T-helper 1 cell treated with Interleukin-12 subunit alpha and Interleukin-12 subunit beta and Interleukin-4 antibody, amounts not matched to agents 30 μg/mL and 1 μg/mL, for 36 hours (primary cell): Measurements from ENCODE around the gene IL18RAP.

Source experiments
- H3K27ac Mint-ChIP-seq: one replicate; pipeline ENCODE4 v1.8.0; 2021; ENCODE audit warnings: mild to moderate bottlenecking, mixed read lengths
- H3K27me3 Mint-ChIP-seq: one replicate; pipeline ENCODE4 v1.8.0; 2021; ENCODE audit warnings: low read depth, mixed read lengths
- H3K36me3 Mint-ChIP-seq: one replicate; pipeline ENCODE4 v1.8.0; 2021; ENCODE audit warnings: low read depth, mixed read lengths
- H3K4me1 Mint-ChIP-seq: one replicate; pipeline ENCODE4 v1.8.0; 2021; ENCODE audit warnings: low read depth, mixed read lengths
- H3K4me3 Mint-ChIP-seq: one replicate; pipeline ENCODE4 v1.8.0; 2021; ENCODE audit warnings: mild to moderate bottlenecking, moderate library complexity, mixed read lengths
- H3K9me3 Mint-ChIP-seq: one replicate; pipeline ENCODE4 v1.8.0; 2021; ENCODE audit warnings: mixed read lengths

IL18RAP gene

GRCh38 chr2:102401865-102402264 is 21.1 kb upstream of the IL18RAP start:
- Mint-ChIP-seq H3K4me3 (no peak overlapping the region), H3K27ac (no peak overlapping the region), H3K4me1 (peaks cover 22% of the 10 kb centered on the region)

GRCh38 chr2:102410952-102411351 is 12.0 kb upstream of the IL18RAP start:
- Mint-ChIP-seq H3K36me3 (peaks cover 29% of the 10 kb centered on the region), H3K9me3 (peaks cover 31% of the 10 kb centered on the region)

More at GRCh38 chr2:102401865-102402264, 21.1 kb upstream of the IL18RAP start:
- Mint-ChIP-seq H3K36me3 (peaks cover 25% of the 10 kb centered on the region), H3K27me3 (no peaks in the 10 kb centered on the region), H3K9me3 (no peaks in the 10 kb centered on the region)

GRCh38 chr2:102412199-102412598 is 10.8 kb upstream of the IL18RAP start:
- Mint-ChIP-seq H3K4me3 (no peak overlapping the region), H3K9me3 (peaks cover 35% of the 10 kb centered on the region), H3K4me1 (peaks cover 21% of the 10 kb centered on the region), H3K27ac (no peak overlapping the region), H3K36me3 (peaks cover 34% of the 10 kb centered on the region), H3K27me3 (no peaks in the 10 kb centered on the region)

More at GRCh38 chr2:102410952-102411351, 12.0 kb upstream of the IL18RAP start:
- Mint-ChIP-seq H3K27ac (no peak overlapping the region), H3K4me3 (no peak overlapping the region), H3K27me3 (no peaks in the 10 kb centered on the region), H3K4me1 (peaks cover 13% of the 10 kb centered on the region)

GRCh38 chr2:102417946-102418345 is 5.0 kb upstream of the IL18RAP start:
- Mint-ChIP-seq H3K4me1 (peaks cover 59% of the 10 kb centered on the region), H3K36me3 (peaks cover 57% of the 10 kb centered on the region), H3K27me3 (no peaks in the 10 kb centered on the region), H3K27ac (peak overlapping the region; percentile 95), H3K4me3 (peak overlapping the region; percentile 70), H3K9me3 (peaks cover 15% of the 10 kb centered on the region)

- peaks cover 57% of the 10 kb centered on the region for H3K36me3 Mint-ChIP-seq
- H3K27me3 Mint-ChIP-seq: no peaks in the 10 kb centered on the region
- peaks cover 15% of the 10 kb centered on the region for H3K9me3 Mint-ChIP-seq
- peak overlapping the region; percentile 79 for H3K4me3 Mint-ChIP-seq
- H3K4me1 Mint-ChIP-seq: peaks cover 64% of the 10 kb centered on the region
- H3K27ac Mint-ChIP-seq: peak overlapping the region; percentile 97
Measured at GRCh38 chr2:102418421-102418961, 4.5 kb upstream of the IL18RAP start.

- Mint-ChIP-seq H3K9me3 (peaks cover 13% of the 10 kb centered on the region), H3K4me1 (peaks cover 77% of the 10 kb centered on the region), H3K4me3 (peak overlapping the region; percentile 79), H3K27me3 (no peaks in the 10 kb centered on the region), H3K36me3 (peaks cover 59% of the 10 kb centered on the region), H3K27ac (peak overlapping the region; percentile 97)
Measured at GRCh38 chr2:102420290-102420689, 2.7 kb upstream of the IL18RAP start.

- Mint-ChIP-seq H3K36me3 (peaks cover 61% of the 10 kb centered on the region), H3K4me3 (peak overlapping the region; percentile 79), H3K27ac (peak overlapping the region; percentile 94)
Measured at GRCh38 chr2:102421890-102422759, 835 bp upstream of the IL18RAP start.

GRCh38 chr2:102423368-102423767 is 408 bp downstream of the IL18RAP start:
- Mint-ChIP-seq H3K4me1 (peaks cover 81% of the 10 kb centered on the region), H3K9me3 (peaks cover 5% of the 10 kb centered on the region), H3K36me3 (peaks cover 68% of the 10 kb centered on the region), H3K4me3 (peak overlapping the region; percentile 79), H3K27ac (peak overlapping the region; percentile 94), H3K27me3 (no peaks in the 10 kb centered on the region)

More at GRCh38 chr2:102421890-102422759, 835 bp upstream of the IL18RAP start:
- H3K4me1 Mint-ChIP-seq: peaks cover 77% of the 10 kb centered on the region
- H3K9me3 Mint-ChIP-seq: peaks cover 6% of the 10 kb centered on the region
- no peaks in the 10 kb centered on the region for H3K27me3 Mint-ChIP-seq

GRCh38 chr2:102424754-102425153 is 1.8 kb downstream of the IL18RAP start:
- Mint-ChIP-seq H3K4me3 (peak overlapping the region; percentile 40), H3K9me3 (peaks cover 9% of the 10 kb centered on the region), H3K27ac (peak overlapping the region; percentile 74), H3K4me1 (peaks cover 85% of the 10 kb centered on the region), H3K36me3 (peaks cover 76% of the 10 kb centered on the region), H3K27me3 (no peaks in the 10 kb centered on the region)

- Mint-ChIP-seq H3K36me3 (peaks cover 77% of the 10 kb centered on the region), H3K4me1 (peaks cover 87% of the 10 kb centered on the region), H3K9me3 (peaks cover 10% of the 10 kb centered on the region), H3K27ac (peak overlapping the region; percentile 17), H3K27me3 (no peaks in the 10 kb centered on the region), H3K4me3 (peak overlapping the region; percentile 3)
Measured at GRCh38 chr2:102425441-102426132, 2.6 kb downstream of the IL18RAP start.

- H3K36me3 Mint-ChIP-seq: peaks cover 74% of the 10 kb centered on the region
- H3K4me1 Mint-ChIP-seq: peaks cover 79% of the 10 kb centered on the region
Measured at GRCh38 chr2:102427249-102427648, 4.3 kb downstream of the IL18RAP start.

GRCh38 chr2:102428573-102428972 is 5.6 kb downstream of the IL18RAP start:
- peaks cover 10% of the 10 kb centered on the region for H3K9me3 Mint-ChIP-seq
- H3K4me1 Mint-ChIP-seq: peaks cover 72% of the 10 kb centered on the region
- peak overlapping the region; percentile 45 for H3K27ac Mint-ChIP-seq
- H3K27me3 Mint-ChIP-seq: no peaks in the 10 kb centered on the region
- H3K36me3 Mint-ChIP-seq: peaks cover 69% of the 10 kb centered on the region
- H3K4me3 Mint-ChIP-seq: peak overlapping the region; percentile 57

More at GRCh38 chr2:102427249-102427648, 4.3 kb downstream of the IL18RAP start:
- Mint-ChIP-seq H3K9me3 (peaks cover 10% of the 10 kb centered on the region), H3K27ac (peak overlapping the region; percentile 15), H3K27me3 (no peaks in the 10 kb centered on the region), H3K4me3 (peak overlapping the region; percentile 39)

- Mint-ChIP-seq H3K4me1 (peaks cover 70% of the 10 kb centered on the region), H3K27ac (no peak overlapping the region), H3K27me3 (no peaks in the 10 kb centered on the region), H3K4me3 (no peak overlapping the region), H3K9me3 (peaks cover 10% of the 10 kb centered on the region), H3K36me3 (peaks cover 63% of the 10 kb centered on the region)
Measured at GRCh38 chr2:102432386-102432785, 9.4 kb downstream of the IL18RAP start.

- H3K9me3 Mint-ChIP-seq: peaks cover 5% of the 10 kb centered on the region
- H3K27me3 Mint-ChIP-seq: no peaks in the 10 kb centered on the region
- no peak overlapping the region for H3K4me3 Mint-ChIP-seq
- no peak overlapping the region for H3K27ac Mint-ChIP-seq
- H3K4me1 Mint-ChIP-seq: peaks cover 54% of the 10 kb centered on the region
- H3K36me3 Mint-ChIP-seq: peaks cover 47% of the 10 kb centered on the region
Measured at GRCh38 chr2:102433973-102434654, 11.2 kb downstream of the IL18RAP start.
